Spleen (tissue), 11 donors: ENCODE results near the gene KRTAP9-7. TPM values are rescaled to one million over a fixed set of nuclear protein-coding genes. Genes with fewer than 3 reads are reported as not detected.

Experiments
- DNase-seq: peaks from one replicate; pipeline ENCODE4 v3.0.0-alpha.2; 2020
- H3K27ac ChIP-seq, 8 donors: fragments of 200-600 bp; sonication (generic) in 7 of 8; 1 replicate in 4 of 8; 2 replicates in 4 of 8; pipeline versions ENCODE4 v1.5.0 to v1.8.0; 2016 to 2021; ENCODE audit warnings: inconsistent platforms in 4 of 8, mild to moderate bottlenecking in 4 of 8, moderate library complexity in 1 of 8
- H3K27me3 ChIP-seq, 7 donors: fragments of 200-600 bp; sonication (generic) in 6 of 7; replicated peaks in 1 of 7; 1 replicate in 4 of 7; 2 replicates in 3 of 7; pipeline versions ENCODE4 v1.5.0 to v1.8.0; 2016 to 2021; ENCODE audit warnings: inconsistent platforms in 3 of 7, mild to moderate bottlenecking in 1 of 7
- H3K36me3 ChIP-seq, 6 donors: fragments of 200-600 bp; sonication (generic) in 5 of 6; 1 replicate in 4 of 6; 2 replicates in 2 of 6; pipeline versions ENCODE4 v1.5.0 to v1.8.0; 2016 to 2021; ENCODE audit warnings: inconsistent platforms in 2 of 6
- H3K4me1 ChIP-seq, 6 donors: fragments of 200-600 bp; sonication (generic) in 5 of 6; 1 replicate in 3 of 6; 2 replicates in 3 of 6; pipeline versions ENCODE4 v1.5.0 to v1.8.0; 2016 to 2021; ENCODE audit warnings: inconsistent platforms in 3 of 6
- H3K4me3 ChIP-seq, 8 donors: fragments of 200-600 bp; sonication (generic) in 7 of 8; 1 replicate in 4 of 8; 2 replicates in 4 of 8; pipeline versions ENCODE4 v1.5.0 to v1.8.0; 2016 to 2021; ENCODE audit warnings: inconsistent platforms in 4 of 8, mild to moderate bottlenecking in 4 of 8, moderate library complexity in 2 of 8
- H3K9me3 ChIP-seq, 8 donors: fragments of 200-600 bp; sonication (generic) in 7 of 8; 1 replicate in 4 of 8; 2 replicates in 4 of 8; pipeline versions ENCODE4 v1.5.0 to v1.8.0; 2016 to 2021; ENCODE audit warnings: inconsistent platforms in 4 of 8
- POLR2A ChIP-seq, 3 donors: fragments of 450-650 bp; IDR thresholded peaks; one replicate each; pipeline ENCODE4 v1.5.1; 2017; ENCODE audit warnings: antibody characterized with exemption in 3 of 3, mild to moderate bottlenecking in 1 of 3
- POLR2AphosphoS5 ChIP-seq, 3 donors: sonication (generic); formaldehyde crosslinking; IDR thresholded peaks; one replicate each; pipeline ENCODE4 v1.5.1; 2017; ENCODE audit warnings: antibody characterized with exemption in 3 of 3
- WGBS, 5 donors: extraction: QIAGEN DNeasy Blood & Tissue Kit in 3 of 5; methylation state at CpG; one replicate each; pipeline versions ENCODE4 v1.1.5 to v1.1.7; 2013 to 2018; 5-methylcytosine and 5-hydroxymethylcytosine counted together
- intact Hi-C: fragments of 100-400 bp; cut with DNase I; formaldehyde crosslinking; loops from one replicate; pipeline ENCODE4 v1.15.0; 2023; ENCODE audit warnings: low total_unique reads
- polyA plus RNA-seq, 3 donors: library from polyadenylated mRNA; stranded (reverse); fragments of 200-250 nt; gene quantifications; one replicate each; pipeline ENCODE4 v1.2.1, GENCODE V29; 2013
- total RNA-seq, 7 donors: library from RNA; depleted of rRNA in 3 of 7; stranded (reverse); fragments of >200 nt in 3 of 7; fragmentation: NEBNext Ultra II Directional in 4 of 7; extraction: Animal tissue kit (Norgen Biotek cat#: 25700) in 4 of 7; gene quantifications; one replicate each; pipeline versions ENCODE4 v1.1.0 to v1.2.1, GENCODE V29; 2016 to 2021
- TF ChIP-seq, protein P1 (sequence below), 11 experiments: fragments of 200-600 bp in 7 of 11; fragments of 450-650 bp in 4 of 11; sonication (generic) in 4 of 11; IDR thresholded peaks in 8 of 11; conservative IDR thresholded peaks in 3 of 11; 1 replicate in 7 of 11; 2 replicates in 4 of 11; pipeline versions ENCODE4 v1.4.0 to v1.8.0; 2016 to 2021; ENCODE audit warnings: antibody characterized with exemption in 11 of 11, inconsistent platforms in 4 of 11, mild to moderate bottlenecking in 1 of 11
- donor health status: healthy with polysubstance abuse.
- donor health status: DM: no; HTN: no; CAD: no; lungs with moderate emphysema.
- donor health status: DM: no; HTN: no; CAD: no.
- donor health status: Bipolar disorder and iron deficiency.
- donor health status: healthy.
- donor health status: DM: no; HTN: no; CAD: no.
- donor health status: DM: yes; HTN: yes; CAD: no.

The KRTAP9-7 gene
- total and polyA plus RNA-seq, 10 donors = not detected

DNA sequence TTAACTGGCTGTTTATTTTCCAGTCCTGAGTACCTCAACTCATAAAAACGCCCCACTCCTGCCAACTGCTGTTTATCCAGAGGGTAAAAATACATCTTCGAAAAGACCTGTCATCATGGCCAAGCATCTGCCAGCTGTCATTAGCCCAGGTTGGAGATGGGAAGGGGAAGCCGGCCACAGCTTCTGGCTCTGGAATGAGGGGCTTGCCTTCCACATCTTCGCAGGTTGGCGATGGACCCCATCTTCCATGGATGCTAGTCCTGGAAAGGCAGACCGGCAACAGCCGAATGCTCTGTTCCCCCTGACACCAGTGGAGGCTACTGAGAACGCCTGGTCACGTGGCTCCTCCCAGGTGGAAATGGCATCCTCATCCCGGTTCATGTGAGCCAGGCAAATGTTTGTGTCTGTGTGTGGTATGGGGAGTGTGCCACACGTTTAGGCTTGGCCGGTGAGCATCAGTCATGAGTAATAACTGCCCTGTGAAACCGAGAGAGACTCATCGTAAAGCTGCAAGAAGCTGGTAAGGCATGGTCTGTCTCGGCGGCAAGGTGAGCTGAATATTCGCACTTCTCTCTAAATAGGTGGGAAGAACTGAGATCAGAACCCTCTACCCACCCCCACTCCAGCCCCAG lies 40.4 kb downstream of the KRTAP9-7 start:
- Histone ChIP-seq H3K4me1 (no peaks in the 10 kb centered on the region), H3K4me3 (no peak overlapping the region), H3K27me3 (peaks cover 0 to 14% (median 0%) of the 10 kb centered on the region in 7 donors), H3K27ac (no peak overlapping the region), H3K36me3 (no peaks in the 10 kb centered on the region), H3K9me3 (peaks cover 0 to 18% (median 16%) of the 10 kb centered on the region in 8 donors)
- DNase-seq = no peak
- intact Hi-C loops = no loop called here
- TF ChIP-seq, protein P1, sequence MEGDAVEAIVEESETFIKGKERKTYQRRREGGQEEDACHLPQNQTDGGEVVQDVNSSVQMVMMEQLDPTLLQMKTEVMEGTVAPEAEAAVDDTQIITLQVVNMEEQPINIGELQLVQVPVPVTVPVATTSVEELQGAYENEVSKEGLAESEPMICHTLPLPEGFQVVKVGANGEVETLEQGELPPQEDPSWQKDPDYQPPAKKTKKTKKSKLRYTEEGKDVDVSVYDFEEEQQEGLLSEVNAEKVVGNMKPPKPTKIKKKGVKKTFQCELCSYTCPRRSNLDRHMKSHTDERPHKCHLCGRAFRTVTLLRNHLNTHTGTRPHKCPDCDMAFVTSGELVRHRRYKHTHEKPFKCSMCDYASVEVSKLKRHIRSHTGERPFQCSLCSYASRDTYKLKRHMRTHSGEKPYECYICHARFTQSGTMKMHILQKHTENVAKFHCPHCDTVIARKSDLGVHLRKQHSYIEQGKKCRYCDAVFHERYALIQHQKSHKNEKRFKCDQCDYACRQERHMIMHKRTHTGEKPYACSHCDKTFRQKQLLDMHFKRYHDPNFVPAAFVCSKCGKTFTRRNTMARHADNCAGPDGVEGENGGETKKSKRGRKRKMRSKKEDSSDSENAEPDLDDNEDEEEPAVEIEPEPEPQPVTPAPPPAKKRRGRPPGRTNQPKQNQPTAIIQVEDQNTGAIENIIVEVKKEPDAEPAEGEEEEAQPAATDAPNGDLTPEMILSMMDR (IDR thresholded peaks at IDR 0.05 in 8 of 11, conservative IDR thresholded peaks at IDR 0.05 in 3 of 11) = no peak
- TF ChIP-seq POLR2A (IDR thresholded peaks at IDR 0.05) (no peak), POLR2AphosphoS5 (IDR thresholded peaks at IDR 0.05) (no peak)
- 75 to 87% (median 82%) methylated on average over 13 to 17 of the region's 17 CpGs for WGBS, 5 donors

DNA sequence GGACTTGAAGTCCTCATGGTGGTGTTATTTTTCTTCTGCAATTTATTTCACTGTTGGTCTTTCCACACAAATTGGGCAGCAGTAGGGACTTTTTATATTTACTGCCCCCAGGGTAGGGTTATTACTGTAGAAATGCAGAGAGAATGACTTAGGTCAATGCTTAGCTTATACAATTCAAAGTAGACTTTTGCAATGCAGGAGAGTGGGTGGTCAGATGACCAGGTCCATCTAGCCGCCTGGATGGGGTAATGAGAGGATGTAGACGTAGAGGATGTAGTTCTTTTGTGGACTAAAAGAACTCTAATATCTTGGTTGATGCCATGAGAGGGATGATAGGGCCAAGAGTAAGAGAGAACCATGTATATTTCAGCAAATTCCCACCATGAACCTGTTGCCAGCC lies 42.7 kb downstream of the KRTAP9-7 start:
- peaks cover 0 to 14% (median 0%) of the 10 kb centered on the region in 7 donors for H3K27me3 ChIP-seq
- peaks cover 0 to 6% (median 0%) of the 10 kb centered on the region in 6 donors for H3K4me1 ChIP-seq
- peaks cover 0 to 18% (median 16%) of the 10 kb centered on the region in 8 donors for H3K9me3 ChIP-seq
- WGBS, 5 donors = 41 to 72% (median 59%) methylated on average over 2 of the region's 2 CpGs
- H3K4me3 ChIP-seq = no peak overlapping the region
- intact Hi-C loops = no loop called here
- H3K27ac ChIP-seq = no peak overlapping the region
- TF ChIP-seq POLR2AphosphoS5 (IDR thresholded peaks at IDR 0.05) (no peak), POLR2A (IDR thresholded peaks at IDR 0.05) (no peak)
- TF ChIP-seq, protein P1 (IDR thresholded peaks at IDR 0.05 in 8 of 11, conservative IDR thresholded peaks at IDR 0.05 in 3 of 11) = no peak
- no peak for DNase-seq
- no peaks in the 10 kb centered on the region for H3K36me3 ChIP-seq

DNA sequence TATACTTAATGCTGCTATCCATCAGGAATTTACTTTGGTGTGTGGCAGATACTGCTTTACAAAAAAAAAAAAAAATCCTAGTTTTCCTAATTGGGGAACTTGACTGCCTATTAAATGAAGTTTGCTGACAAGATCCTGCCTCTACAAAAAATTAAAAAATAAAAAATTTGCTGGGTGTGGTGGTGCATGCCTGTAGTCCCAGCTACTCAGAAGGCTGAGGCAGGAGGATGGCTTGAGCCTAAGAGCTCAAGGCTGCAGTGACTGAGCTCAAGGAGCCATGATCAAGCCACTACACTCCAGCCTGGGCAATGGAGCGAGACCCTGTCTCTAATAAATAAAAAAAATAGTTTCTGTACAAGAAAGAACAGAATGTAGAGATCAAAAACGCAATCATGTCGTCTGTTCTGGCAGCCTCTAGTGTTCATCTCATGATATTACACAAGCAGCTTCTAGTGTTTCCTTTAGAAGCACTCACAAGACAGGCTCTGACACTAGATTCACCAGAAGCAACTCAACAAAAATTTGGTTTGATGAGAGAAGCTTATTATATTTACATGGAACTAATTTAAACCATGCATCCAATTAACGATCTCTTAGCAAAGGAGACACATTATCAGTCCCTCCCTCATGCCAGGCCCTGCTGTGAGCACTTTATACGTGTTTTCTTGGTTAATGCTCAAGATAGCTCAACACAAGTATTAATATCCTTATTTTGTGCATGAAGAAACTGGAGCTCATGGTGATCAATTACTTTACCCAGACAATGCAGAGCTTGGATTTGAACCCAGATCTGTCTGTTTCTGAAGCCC lies 46.8 kb downstream of the KRTAP9-7 start:
- intact Hi-C loops = loop anchor here (10.0 kb wide), 1 partner anchor 517 kb away; no protein-coding TSS in a partner anchor
- peaks cover 0 to 6% (median 0%) of the 10 kb centered on the region in 6 donors for H3K4me1 ChIP-seq
- no peaks in the 10 kb centered on the region for H3K27me3 ChIP-seq
- WGBS, 5 donors = 34 to 43% (median 37%) methylated on average over 5 of the region's 5 CpGs
- no peaks in the 10 kb centered on the region for H3K36me3 ChIP-seq
- no peak for DNase-seq
- no peak overlapping the region for H3K27ac ChIP-seq
- peaks cover 0 to 18% (median 16%) of the 10 kb centered on the region in 8 donors for H3K9me3 ChIP-seq
- no peak for TF ChIP-seq POLR2A (IDR thresholded peaks at IDR 0.05)
- TF ChIP-seq, protein P1 (IDR thresholded peaks at IDR 0.05 in 8 of 11, conservative IDR thresholded peaks at IDR 0.05 in 3 of 11) = peak; percentile 59 to 82 (median 75)
- no peak for TF ChIP-seq POLR2AphosphoS5 (IDR thresholded peaks at IDR 0.05)
- no peak overlapping the region for H3K4me3 ChIP-seq
